Lower leg skin (tissue), 3 donors: Measurements from ENCODE around the gene RABGGTA.

Experiments used
- POLR2A ChIP-seq, 2 donors: fragments of 450-650 bp; IDR thresholded peaks; one replicate each; pipeline ENCODE4 v1.6.1; 2016 to 2017; ENCODE audit warnings: antibody characterized with exemption in 2 of 2, mild to moderate bottlenecking in 1 of 2, moderate library complexity in 1 of 2
- TF ChIP-seq, protein P1 (sequence below), 3 donors: fragments of 450-650 bp; IDR thresholded peaks; one replicate each; pipeline ENCODE4 v1.5.1; 2016; ENCODE audit warnings: antibody characterized with exemption in 3 of 3, mild to moderate bottlenecking in 3 of 3, moderate library complexity in 2 of 3

DNA sequence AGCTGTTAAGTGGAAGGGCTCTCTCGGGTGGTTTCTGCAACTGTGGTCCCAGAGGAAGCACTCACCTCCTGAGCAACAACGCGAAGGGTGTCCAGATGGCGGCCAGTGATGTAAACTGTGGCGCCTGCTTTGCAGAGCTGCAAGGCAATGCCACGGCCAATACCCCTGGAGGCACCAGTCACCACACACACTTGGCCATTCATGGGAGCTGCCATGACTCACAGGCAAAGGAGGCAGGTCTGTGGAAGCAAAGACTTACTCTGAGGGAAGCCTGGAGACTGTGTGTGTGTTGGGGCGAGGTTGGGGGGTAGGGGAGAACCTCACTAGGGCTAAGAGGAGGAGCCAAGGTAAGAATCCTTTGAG, 27.5 kb upstream of the RABGGTA start:
- TF ChIP-seq, protein P1, sequence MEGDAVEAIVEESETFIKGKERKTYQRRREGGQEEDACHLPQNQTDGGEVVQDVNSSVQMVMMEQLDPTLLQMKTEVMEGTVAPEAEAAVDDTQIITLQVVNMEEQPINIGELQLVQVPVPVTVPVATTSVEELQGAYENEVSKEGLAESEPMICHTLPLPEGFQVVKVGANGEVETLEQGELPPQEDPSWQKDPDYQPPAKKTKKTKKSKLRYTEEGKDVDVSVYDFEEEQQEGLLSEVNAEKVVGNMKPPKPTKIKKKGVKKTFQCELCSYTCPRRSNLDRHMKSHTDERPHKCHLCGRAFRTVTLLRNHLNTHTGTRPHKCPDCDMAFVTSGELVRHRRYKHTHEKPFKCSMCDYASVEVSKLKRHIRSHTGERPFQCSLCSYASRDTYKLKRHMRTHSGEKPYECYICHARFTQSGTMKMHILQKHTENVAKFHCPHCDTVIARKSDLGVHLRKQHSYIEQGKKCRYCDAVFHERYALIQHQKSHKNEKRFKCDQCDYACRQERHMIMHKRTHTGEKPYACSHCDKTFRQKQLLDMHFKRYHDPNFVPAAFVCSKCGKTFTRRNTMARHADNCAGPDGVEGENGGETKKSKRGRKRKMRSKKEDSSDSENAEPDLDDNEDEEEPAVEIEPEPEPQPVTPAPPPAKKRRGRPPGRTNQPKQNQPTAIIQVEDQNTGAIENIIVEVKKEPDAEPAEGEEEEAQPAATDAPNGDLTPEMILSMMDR (IDR thresholded peaks at IDR 0.05): no peak
- TF ChIP-seq POLR2A (IDR thresholded peaks at IDR 0.05): no peak
